Central memory CD4-positive, alpha-beta T cell (primary cell): Measurements from ENCODE around the gene KIF25.

Experiments
- DNase-seq: peaks from one replicate; pipeline ENCODE4 v3.0.0; 2022

Gene KIF25

GRCh38 chr6:168052291-168052891 is 54.9 kb downstream of the KIF25 start:
- DNase-seq, result no peak

DNA sequence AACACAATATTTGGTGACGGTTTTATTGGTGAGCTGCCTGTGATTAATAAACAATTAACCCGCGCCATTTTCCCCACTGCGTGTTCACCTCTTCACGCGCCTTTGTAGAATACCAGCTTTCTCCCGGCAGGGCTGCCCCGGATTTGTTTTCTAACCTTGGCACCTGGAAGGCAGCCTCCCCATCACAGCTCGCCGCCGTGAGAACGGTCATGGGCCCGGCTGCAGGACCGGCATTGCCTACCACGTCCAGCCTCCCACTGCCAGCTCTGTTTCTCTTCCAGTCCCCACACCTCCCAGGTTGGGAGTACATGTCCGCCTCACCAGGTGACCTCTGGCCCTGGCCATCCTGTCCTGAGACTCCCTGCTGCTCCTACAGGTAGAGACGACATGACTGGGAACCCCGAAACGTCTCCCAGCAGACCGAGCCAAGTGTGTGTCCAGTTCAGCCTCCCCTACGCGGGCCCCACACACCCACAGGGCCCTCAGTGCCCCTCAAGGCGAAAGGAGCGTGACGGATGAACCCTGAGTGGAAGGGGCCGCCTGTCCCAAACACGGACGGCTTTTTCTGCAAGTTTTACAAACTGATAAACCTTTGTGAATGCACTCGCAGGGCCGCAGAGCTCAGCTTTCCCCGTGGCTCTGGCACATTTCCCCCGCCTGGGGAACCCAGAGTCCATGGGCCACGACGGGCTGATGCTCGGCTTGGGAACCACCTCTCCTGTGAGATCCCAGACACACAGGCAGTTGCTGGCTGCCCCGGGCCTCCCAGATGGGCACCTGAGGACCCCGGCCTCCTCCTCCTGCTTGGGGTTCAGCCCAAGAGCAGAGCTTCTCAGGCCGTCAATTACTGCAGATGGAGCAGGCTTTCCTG is 55.9 kb downstream of the KIF25 start:
- DNase-seq, result no peak

GRCh38 chr6:168053957-168054471 is 56.5 kb downstream of the KIF25 start:
- no peak for DNase-seq

DNA sequence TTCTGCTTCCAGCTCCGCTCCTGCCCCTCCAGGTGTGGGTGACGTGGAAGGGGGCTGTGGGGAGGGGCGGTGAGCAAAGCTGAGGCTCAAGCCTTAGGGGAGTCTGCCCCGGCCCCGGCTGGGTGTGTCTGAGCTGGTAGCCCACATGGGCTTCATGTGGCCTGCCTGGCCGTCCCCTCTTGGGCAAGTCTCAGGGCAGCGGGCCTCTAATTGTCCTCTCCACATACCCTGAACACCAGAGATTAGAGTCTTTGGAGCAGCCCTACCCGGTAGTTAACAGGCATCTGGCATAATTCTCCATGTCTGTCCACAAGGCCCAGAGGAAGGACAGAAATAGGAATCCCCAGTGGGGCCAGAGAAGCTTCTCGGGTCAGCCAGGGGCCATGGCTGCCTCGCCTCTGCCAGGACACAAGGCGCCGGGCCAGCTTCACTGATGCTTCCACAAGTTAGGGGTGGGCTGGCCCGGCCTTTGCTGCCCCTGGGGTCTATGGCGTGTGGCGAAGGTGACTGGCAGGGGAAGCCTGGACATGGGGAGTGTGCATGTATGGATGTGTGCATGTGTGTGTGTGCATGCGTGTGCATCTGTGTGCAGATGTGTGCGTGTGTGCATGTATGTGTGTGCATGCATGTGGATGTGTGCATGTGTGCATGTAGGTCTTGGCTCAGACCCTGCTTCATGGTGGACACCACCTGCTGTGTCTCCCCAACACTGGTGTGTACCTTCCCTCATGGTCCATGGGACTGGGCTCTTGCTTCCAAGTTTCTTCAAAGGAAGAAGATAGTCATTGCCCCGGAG is 57.5 kb downstream of the KIF25 start:
- DNase-seq, result no peak

- no peak for DNase-seq
Observed at GRCh38 chr6:168055696-168056489, 58.4 kb downstream of the KIF25 start.

GRCh38 chr6:168056892-168057527 is 59.5 kb downstream of the KIF25 start:
- no peak for DNase-seq

DNA sequence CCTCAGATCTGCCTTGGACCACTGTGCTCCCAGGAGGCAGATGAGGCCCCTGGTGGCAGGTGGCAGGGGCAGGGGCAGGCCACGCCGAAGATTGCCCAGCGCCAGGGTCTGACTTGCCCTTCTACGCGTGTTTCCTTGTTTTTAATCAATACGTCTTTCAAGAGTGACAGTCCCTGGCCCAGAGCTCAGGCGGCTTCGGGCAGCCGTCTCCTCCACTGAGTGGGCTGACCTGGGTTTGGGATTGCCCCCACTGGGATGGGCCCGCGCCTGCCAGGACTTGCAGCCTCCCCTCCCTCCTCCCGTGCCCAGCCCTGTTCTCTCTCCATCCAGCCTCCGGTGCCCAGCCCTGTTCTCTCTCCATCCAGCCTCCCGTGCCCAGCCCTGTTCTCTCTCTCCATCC is 60.4 kb downstream of the KIF25 start:
- no peak for DNase-seq

GRCh38 chr6:168058691-168059551 is 61.5 kb downstream of the KIF25 start:
- DNase-seq, result no peak

DNA sequence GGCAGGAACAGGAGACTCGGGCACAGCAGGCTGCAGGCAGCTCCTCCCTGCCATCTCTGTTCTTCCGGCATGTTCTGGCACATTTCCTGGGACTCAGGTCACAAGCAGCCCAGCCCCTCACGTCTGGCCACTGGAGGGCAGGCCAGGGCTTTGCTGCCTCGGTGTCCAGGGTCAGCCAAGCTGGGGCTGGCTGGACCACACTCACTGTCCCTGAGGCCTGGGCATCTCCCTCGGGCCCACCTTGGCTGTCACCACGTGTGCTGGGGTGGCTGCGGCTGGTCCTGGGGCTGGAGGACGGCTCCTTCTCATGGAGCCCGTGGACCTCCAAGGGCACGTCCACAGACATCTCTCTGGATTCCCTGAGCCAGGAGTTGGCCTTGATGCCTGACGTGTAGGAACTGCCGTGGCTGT is 63.1 kb downstream of the KIF25 start:
- no peak for DNase-seq

DNA sequence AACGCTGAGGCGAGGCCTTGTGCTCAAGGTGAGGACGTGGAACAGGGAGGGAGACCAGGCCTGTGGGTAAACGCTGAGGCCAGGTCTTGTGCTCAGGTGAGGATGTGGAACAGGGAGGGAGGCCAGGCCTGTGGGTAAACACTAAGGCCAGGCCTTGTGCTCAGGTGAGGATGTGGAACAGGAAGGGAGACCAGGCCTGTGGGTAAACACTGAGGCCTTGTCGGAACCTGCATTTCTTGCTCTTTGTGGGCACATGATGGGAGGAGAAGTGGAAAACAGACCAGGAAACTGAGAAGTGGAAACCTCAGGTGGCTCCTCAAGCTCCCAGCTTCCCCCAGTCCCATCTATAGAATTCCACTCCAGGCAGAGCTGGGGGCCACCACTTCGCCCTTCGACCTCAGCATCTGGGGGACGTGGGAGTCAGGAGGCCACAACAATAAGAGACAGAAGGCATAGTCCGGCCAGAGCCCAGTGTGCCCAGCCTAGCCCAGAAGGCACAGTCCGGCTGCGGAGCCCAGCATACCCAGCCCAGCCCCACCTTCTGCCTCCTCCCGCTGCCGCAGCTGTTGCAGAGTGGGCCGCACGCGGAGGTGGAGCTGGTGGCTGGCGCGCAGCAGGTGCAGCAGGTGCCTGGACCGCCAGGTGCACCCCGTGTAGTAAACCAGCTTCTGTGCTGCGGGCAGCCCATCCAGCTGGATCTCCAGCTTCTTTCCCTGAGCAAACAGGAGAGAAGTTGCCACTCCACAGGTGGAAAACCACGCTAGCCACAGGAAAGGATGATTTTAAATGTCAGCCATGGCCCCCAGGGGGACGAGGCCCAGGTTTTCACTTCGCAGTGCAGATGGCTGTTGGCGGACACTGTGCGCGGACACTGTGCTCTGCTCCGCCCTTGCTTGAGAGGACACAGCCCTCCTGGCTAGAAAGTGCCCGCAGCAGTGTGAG is 64.1 kb downstream of the KIF25 start:
- DNase-seq, result no peak

GRCh38 chr6:168062346-168063289 is 65.1 kb downstream of the KIF25 start:
- DNase-seq, result no peak

DNA sequence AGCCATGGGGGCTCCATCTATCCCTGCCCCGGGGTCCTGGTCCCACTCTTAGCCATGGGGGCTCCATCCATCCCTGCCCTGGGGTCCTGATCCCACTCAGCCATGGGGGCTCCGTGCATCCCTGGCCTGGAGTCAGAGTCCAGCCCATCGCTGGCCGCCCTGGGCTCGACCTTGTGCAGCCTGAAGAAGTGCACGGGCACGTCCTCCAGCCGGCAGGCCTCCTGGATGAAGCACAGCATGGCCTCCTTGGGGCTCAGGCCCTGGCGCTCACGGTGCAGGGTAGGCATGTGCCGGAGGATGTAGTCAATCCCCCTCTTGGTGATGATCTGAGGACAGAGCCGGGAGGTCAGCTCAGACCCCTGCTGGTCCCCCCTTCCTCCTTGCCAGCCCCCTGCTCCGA is 66.0 kb downstream of the KIF25 start:
- DNase-seq, result no peak

DNA sequence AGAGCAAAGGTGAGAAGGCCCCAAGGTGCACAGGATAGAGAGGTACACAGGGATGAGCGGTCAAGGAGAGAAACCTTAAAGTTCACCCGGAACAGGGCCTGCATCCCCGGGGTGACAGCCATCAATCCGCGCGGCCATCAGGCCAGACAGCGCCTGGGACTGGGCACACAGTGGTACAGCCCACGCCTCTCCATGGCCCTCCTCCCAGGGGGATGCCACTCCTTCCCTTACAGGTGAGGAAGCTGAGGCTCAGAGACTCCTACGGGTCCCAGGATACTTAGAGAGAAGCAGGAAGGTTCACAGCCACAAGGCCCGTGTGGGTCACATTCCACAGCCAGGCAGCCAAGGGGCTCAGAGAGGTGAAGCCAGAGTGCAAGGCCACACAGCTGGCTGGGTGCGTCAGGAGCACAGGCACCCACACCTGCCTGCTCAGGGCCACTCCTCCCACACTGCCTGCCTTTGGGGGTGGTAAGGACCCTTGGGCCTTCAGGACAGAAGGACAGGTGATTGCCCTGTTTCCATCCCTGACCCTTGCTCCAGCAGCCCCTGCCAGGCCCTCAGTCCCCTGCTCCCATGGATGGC is 66.8 kb downstream of the KIF25 start:
- no peak for DNase-seq

DNA sequence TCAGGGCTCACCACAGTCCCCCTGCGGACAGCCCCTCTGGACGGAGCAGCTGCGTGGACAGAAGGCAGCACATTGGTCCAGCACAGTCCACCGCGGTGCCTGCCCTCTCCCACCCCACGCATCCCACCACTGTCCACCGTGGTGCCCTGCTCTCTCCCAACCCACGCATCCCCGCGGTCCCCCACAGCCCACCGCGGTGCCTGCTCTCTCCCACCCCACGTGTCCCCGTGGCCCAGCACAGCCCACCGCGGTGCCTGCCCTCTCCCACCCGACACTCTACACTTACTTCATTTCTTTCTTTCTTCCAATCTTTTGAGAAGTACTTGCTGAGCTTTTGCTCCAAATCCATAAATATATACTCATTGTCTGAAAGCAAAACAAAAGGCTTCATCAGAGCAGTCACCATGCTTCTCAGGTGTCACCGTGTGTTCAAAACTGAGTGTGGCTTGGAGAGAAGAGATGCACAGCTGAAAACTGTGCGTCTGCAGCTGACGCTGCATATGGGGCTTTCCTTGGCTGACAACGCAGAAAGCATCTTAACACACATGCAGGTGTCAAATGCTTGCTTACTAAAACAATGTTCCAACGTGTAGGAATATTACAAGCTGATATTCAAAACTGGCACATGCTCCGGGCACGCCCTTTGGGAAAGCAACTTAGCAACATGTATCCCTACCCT is 69.7 kb downstream of the KIF25 start:
- no peak for DNase-seq

GRCh38 chr6:168070804-168071203 is 73.3 kb downstream of the KIF25 start:
- no peak for DNase-seq

GRCh38 chr6:168071620-168072019 is 74.1 kb downstream of the KIF25 start:
- no peak for DNase-seq

- no peak for DNase-seq
Observed at GRCh38 chr6:168072261-168072660, 74.8 kb downstream of the KIF25 start.

GRCh38 chr6:168072730-168073129 is 75.3 kb downstream of the KIF25 start:
- DNase-seq, result no peak
